HG03378 (cell line): ENCODE results near the gene SEL1L.
"Not testable (repeated sequence)": the region's sequence is repeated elsewhere in the genome, so short reads cannot be mapped to it uniquely, and the experiment has no call there.

Experiments
- ATAC-seq: cut with Tn5 transposase; IDR thresholded peaks from one replicate; pipeline ENCODE4 v1.9.1; 2021; ENCODE audit warnings: mild to moderate bottlenecking, moderate library complexity; ENCODE audit not compliant: unreplicated experiment

Gene SEL1L

DNA sequence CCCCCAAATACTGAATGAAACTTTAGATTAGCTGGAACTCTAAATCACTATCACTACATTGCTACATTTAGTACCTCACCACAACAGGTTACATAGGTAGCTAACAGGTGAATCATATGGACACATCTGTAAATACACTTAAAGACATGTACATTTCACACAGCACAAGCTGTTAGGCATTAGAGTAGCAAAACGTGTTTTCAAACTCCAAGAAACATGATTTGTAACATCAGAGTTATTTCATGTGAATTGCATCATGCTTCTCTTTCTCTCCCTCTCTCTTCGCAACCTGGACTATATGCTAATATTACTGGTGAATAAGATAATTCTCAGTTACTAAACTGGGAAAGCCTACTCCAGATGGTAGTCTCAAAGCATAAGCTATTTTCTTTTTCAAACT, 4.3 kb downstream of the SEL1L start:
- ATAC-seq, result no peak

DNA sequence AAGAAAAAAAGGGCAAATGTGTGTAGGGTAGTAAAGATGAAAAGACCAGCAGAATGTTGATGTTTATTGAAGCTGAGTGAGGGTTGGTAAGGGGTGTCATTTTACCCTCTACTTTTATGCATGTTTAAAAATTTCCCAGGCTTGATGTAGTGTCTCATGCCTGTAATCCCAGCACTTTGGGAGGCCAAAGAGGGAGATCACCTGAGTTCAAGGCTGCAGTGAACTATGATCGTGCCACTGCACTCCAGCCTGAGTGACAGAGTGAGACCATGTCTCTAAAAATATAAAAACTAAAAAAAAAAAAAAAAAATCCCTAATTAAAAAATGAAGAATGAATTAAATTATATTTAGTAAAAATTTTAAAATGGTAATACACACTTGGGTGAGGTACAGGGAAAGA, 8.5 kb downstream of the SEL1L start:
- no peak for ATAC-seq

DNA sequence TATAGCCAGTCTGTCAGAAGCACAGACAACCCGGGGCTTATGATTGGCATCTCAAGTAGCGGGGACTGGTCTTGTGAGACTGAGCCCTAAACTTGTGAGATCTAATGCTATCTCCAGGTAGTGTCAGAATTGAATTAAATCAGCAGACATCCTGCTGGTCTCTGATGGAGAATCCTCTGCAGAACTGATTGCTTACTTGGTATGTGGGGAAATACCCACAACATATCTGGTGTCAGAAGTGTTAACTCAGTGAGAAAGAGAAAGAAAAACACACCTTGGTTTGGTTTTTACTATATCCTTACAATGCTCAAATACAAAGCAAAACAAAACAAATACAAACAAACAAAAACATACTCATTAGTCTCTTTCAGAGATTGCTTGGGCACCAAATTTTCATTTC, 10.0 kb downstream of the SEL1L start:
- ATAC-seq, result peak; percentile 65

DNA sequence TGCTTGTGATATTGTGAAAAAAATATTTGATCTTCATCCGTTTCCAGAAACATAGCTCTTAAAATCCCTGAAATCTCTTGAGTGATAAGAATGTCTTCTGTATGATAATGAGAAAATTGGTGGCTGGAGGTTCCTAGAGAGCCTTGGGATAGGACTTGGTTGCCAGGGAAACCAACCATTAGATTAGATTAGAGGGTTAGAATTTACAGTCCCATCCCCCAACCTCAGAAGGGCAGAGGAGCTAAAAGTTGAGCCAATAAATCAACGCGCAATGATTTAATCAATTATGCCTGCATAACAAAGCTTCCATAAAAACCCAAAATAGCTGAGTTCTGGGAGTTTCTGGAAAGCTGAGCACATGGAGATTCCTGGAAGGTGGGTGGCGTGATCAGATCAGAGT, 10.6 kb downstream of the SEL1L start:
- ATAC-seq, result no peak

DNA sequence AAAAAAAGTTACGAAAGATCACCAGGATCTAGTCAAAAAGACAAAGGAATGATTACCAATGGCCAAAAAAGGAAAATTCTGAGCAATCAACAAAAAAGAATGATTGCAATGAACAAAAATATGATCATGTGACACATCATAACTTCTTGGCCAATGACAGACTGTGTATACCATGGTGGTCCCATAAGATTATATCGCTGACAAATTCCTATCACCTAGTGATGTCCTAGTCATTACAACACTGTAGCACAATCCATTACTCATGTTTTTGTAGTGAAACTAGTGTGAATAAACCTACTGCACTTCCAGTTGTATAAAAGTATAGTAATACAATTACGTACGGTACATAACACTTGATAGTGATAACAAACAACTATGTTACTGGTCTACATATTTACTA, 12.3 kb downstream of the SEL1L start:
- ATAC-seq, result no peak

DNA sequence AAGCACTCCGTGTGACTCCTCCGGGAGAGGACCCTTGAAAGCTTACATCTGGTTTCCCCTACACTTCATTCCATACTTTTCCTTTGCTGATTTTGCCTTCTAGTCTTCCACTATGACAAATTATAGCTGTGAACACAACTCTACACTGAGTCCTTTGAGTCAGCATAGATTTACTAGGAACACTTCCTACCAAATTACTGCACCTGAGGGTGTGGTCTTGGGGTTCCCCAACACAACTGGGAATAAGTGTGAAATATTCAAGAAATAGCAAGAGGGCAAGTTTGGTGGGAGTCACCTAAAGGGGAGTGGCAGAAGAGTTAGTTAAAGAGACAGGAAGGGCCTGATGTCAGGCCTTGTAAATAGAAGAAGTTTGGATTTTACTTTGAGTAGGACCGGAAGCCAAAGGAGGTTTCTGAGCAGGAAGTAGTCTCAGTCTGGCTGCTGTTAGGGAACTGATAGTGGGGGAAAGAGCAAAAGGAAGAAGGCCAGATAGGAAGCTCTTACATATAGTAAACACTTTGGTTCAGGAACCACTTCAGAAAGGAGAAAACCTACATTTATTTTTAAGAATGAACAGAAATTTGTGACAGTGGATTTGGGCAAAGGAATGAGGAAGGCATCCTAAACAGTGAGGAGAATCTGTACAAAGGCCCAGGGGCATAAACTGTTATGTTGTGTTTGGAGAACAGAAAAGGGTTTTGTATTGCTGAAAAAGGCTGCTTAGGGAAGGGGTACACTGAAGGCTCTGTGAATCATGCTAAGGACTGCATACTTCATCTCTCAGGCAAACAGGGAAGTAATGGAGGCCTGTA, 14.2 kb downstream of the SEL1L start:
- ATAC-seq, result peak; percentile 90

DNA sequence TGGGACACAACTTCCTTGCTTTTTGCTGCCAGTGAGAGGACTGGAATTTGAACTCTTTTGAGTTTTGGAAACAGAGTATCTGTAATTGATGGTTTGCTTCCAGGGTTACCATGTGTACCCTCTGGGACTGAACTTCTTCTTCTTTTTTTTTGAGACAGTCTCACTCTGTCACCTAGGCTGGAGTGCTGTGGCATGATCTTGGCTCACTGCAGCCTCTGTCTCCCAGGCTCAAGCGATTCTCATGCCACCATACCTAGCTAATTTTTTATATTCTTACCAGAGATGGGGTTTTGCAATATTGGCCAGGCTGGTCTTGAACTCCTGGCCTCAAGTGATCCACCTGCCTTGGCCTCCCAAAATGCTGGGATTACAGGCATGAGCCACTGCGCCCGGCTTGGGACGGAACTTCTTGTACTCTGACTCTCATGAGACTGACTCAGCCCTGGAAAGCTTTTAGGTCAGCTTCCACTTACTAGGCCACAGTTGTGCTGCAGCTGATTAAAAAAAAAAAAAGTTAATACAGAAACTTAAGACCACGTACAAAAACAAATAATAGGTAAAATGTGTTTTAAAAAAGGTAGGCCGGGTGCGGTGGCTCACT, 15.8 kb downstream of the SEL1L start:
- ATAC-seq, result no peak

DNA sequence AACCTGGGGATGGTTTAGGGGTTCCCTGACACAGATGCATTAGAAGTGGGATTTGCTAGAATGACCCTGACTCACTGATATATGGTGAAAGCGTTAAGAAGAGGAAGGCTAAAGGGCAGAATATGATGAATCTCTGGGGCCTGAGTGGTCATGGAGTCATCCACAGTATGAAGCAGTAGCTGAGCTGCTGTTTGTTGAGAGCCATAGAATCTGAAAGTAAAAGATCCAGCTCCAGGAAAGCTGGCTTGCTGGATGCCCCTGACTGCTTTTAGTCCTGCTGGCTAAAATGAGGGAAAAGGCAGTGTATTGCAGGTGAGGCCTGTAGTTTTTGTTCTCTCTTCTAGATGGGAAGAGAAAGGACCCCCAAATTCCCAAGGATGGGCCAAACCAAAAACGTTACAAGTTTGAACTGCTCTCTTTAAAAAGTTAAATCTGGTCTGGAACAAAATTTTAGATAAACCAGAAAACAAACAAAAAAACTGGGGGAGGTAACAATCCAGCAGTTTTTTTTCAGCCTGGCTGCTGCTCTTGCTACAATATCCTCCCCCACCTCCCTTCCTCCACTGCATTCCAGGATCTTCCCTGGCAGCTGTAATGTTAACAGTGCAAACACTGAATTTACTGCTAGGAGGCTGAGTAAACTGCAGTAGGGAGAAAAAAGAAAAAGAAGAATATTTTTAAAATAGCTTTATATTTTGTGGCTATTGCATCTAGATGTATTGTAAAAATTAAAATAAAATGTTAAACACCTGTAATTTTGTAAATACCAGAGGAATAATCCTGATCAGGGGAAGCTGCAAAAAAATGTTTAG, 16.5 kb downstream of the SEL1L start:
- no peak for ATAC-seq

DNA sequence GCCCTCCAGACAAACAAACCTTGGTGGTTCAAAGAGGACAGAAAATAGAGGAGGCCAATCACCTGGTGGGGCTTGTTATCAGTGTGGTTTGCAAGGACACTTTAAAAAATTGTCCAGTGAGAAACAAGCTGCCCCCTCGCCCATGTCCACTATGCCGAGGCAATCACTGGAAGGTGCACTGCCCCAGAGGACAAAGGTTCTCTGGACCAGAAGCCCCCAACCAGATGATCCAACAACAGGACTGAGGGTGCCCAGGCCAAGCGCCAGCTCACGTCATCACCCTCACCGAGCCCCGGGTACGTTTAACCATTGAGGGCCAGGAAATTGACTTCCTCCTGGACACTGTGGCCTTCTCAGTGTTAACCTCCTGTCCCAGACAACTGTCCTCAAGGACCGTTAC, 17.7 kb downstream of the SEL1L start:
- ATAC-seq, result not testable (repeated sequence)

DNA sequence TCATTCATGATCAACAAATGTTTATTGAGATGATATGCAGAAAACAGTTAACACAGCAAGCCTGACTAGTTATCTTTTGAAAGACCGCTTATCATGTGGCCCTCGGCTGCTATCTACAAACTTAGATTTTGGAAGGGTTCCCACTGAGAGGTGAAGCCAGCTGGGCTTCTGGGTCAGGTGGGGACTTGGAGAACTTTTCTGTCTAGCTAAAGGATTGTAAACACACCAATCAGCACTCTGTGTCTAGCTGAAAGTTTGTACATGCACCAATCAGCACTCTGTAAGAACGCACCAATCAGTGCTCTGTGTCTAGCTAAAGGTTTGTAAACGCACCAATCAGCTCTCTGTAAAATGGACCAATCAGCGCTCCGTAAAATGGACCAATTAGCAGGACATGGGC, 20.8 kb downstream of the SEL1L start:
- ATAC-seq, result not testable (repeated sequence)

DNA sequence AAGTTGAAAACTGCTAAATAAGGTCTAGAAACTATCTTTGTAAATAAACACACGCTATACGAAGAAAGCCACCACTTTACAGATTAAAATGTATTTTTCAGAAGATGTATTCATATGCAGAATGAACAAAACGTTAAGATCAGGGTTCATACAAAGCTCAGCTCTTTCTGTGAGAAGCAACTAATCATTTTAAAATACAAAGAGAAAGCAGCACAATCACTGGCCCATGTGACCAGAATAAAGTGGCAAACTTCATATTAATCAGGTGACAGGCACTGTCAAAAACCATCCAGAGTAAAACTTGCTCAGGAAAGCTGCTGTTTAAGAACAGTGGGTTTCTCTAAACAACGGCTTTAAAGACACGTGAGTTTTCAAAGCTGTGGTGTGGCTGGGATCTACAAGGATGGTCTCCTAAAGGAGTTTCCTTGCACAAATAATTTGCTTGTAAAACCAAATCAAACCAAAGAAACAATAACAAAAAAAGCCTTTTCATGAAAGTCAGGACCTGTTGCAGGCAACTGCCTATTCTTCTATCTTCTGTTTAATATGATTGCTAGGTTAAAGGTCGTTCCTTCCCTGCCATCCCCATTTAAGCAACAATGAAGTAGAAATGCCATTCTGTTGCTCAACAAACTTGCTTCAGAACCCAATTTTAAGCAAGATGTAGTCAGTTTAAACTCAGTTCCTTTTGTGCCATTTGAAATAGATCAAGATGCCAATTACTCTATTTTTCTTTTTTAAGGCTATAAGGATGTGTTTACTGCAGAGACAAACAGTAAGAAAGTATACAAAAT, 22.3 kb downstream of the SEL1L start:
- ATAC-seq, result no peak

DNA sequence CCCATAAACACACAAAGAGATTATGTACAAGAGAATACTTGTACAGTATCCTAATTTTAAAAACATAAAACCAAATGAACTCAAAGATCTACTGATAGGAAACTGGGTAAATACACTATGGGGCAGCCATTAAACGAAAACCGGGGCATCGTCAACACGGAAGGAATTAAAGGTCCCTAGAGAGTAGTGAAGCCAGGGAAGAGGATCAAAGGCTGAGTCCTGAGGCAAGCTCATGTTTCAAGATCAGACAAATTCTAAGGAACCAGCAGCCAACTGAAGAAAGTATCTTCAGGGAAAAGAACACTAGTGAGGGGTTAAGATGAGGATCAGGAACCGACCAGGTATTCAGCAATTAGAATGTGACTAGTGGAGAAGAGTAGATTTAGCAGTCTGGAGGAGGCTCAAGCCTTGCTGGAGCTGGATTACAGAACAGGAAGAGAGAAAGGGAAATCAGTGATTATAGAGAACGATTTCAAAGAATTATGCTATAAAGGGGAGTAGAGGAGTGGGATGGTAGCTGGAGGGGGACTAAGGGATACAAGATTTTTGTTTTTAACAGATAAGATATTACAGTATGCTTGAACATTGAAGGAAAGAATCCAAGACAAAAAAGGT, 23.7 kb downstream of the SEL1L start:
- ATAC-seq, result no peak

DNA sequence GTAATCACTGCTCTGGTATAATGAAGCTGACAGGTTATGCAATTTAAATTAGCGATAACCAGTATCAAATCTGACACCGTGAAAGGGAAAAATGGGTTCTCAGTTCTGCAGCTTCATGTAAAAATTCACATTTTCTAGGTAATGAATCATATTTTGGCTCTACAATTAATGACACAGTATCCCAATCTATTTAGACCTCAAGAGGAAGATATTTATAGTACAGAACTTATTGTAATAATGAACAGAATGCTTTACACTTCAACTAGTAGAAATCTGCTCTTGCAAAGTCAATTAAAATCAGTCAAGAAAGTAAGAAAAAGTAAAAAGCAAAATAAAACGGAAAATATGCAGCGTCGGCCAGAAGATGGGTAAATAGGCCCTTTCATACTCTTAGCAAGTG, 24.3 kb downstream of the SEL1L start:
- no peak for ATAC-seq

DNA sequence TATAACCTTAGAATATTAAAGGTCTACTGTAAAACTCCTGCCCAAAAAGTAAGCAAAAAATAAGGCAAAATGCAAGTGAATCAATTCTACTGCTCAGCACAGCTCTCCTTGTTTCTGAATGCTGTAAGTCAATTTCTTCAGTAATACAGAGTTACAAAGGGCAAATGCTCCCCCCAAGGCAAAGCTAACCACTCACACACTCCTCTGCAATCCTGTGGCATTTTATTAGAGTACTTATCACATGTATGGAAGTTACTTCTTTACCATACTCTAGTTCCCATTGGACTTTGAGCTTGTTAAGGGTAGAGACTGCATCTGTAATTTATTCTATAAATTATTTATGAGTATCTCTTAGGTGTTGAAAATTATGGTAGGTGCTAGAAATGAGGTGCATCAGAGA, 27.2 kb downstream of the SEL1L start:
- ATAC-seq, result no peak

DNA sequence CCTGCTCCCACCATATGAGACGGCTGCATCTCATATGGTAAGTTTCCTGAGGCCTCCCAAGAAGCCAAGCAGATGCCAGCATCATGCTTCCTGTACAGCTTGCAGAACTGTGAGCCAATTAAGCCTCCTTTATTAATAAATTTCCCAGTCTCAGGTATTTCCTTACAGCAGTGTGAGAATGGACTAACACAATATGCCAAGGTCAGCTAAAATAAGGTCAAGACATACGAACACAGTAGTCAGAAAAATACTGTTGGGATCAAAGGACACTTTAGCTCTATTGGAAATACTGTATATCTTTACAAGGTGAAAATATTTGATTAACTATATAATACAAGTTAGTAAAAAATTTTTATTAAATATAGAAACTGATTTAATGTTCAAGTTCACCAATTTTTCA, 28.8 kb downstream of the SEL1L start:
- no peak for ATAC-seq

DNA sequence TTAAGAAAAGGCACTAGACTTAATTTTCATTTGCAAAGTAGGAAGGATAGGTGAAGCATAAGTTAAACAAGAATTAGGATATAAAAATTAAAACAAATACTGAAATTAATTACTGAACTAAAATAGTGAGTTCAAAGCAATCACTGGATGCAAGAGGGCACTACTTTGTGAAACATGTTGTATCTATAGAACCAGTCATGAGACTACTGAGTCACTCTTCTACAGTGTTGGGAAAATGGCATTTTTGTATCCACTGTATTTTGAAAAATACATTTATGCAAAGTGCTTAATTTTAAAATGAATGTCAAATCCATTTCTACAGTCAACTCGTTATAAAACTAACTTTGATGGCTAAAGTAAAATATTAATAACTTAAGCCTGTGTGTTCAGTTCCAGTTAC, 47.9 kb downstream of the SEL1L start:
- ATAC-seq, result no peak

DNA sequence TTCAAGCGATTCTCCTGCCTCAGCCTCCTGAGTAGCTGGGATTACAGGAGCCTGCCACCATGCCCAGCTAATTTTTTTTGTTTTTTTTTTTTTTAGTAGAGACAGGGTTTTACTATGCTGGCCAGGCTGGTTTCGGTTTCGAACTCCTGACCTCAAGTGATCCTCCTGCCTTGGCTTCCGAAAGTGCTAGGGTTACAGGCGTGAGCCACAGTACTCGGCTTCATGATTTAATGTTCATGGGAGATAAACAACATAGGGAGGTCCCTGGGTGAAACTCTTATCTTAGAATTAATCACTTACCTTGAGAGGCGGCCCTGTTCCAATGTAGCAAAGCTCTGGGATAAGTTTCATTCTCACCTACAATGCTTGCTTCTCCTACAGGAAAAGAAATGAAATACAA, 48.3 kb downstream of the SEL1L start:
- ATAC-seq, result no peak

DNA sequence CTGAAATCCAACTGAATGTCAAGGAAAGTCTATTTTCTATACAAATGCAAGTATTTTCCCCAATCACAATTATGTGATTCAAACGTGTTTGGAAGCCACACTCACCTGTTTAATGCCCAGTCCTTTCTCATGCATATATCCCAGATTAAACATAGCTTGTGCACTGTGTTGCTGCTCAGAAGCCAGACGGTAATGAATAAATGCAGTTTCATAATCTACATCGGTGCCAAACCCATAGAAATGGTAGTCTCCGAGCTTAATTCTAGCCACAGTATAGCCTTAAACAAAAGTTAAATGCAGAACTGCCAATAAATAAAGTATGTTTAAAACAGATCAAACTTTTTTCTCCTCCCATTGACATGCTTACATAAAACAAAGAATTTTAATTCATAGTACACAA, 49.5 kb downstream of the SEL1L start:
- ATAC-seq, result no peak

DNA sequence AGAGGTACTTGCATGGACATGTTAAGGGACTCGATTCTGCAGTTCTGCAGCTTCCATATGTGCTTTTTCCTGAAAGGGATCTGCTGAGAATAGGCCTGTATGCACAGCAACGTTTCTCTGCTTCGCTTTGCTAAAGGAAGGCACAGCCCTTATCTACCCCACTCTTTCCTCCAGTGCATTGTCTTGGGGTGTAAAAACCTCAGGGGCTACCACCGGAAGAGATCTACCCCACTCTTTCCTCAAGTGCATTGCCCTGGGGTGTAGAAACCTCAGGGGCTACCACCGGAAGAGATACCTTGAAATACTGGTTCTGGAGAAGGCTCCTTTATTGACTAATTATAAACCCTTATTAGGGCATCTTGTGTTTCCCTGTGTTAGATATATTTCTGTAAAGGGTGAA, 52.9 kb downstream of the SEL1L start:
- no peak for ATAC-seq

DNA sequence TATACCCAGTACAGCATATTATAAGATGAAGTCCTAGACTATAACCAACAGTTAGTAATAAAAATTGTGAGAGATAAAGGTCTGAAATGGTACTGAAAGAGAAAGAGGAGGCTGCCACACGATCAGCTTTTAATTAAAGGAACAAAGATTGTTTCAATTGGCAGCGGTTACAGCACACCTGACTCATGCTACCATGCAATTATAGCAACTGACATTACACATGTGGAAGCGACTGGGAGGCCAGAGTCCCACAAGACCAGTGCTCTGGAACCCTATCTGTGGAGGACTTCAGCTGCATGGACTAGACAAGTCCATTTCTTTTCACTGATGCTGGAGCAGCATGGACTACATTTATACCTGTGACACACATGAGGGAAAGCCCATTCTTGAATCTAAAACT, 55.2 kb downstream of the SEL1L start:
- ATAC-seq, result no peak

DNA sequence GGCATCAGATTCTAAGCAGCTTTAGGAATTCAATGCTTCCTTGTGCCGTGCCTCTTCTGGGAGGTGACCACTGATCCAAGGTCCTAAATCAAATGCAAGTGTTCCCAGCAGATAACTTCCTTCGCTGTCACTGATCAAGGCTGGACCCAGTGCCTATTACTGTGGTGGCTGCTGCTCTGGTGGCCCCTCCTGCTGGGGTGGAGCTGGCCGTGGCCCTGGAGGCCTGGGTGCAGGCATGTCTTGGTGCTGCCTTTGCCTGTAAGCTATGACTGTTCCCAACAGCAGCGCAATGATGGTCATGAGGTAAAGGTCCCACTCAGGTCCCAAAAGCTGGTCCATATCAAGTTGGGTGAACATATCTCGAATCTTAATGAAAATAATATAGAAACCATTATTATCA, 56.8 kb downstream of the SEL1L start:
- ATAC-seq, result no peak
